ENCODE measurements around the gene DKK3.

DNA sequence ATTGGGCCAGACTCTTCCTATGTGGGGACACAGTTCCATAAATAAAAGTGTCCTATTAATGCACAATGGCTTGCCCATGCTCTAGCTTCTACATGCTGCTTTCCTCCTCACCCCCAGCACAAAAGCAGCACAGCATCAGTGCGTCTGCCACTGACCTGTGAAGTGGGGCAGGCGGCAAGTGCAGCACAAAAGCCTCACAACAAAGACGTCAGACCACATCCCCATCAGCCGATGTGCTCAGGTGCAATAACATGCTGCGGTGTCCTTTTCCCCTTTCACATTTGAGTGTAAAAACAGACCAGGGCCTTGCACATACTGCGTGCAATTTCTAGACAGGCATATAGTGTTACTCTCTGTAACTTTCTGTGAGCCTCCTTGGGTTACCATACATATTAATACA lies 12.8 kb downstream of the DKK3 start:
- TF ChIP-seq, protein P1, sequence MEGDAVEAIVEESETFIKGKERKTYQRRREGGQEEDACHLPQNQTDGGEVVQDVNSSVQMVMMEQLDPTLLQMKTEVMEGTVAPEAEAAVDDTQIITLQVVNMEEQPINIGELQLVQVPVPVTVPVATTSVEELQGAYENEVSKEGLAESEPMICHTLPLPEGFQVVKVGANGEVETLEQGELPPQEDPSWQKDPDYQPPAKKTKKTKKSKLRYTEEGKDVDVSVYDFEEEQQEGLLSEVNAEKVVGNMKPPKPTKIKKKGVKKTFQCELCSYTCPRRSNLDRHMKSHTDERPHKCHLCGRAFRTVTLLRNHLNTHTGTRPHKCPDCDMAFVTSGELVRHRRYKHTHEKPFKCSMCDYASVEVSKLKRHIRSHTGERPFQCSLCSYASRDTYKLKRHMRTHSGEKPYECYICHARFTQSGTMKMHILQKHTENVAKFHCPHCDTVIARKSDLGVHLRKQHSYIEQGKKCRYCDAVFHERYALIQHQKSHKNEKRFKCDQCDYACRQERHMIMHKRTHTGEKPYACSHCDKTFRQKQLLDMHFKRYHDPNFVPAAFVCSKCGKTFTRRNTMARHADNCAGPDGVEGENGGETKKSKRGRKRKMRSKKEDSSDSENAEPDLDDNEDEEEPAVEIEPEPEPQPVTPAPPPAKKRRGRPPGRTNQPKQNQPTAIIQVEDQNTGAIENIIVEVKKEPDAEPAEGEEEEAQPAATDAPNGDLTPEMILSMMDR (IDR thresholded peaks at IDR 0.05; ENCODE audit: insufficient read depth, low read length, poor library complexity, severe bottlenecking), result no peak
- no peak for TF ChIP-seq EZH2phosphoT487 (conservative IDR thresholded peaks at IDR 0.05; ENCODE audit: low read length)
